Panc1 (cell line): Measurements from ENCODE around the gene ALDH18A1. TPM values are rescaled to one million over a fixed set of nuclear protein-coding genes. Genes with fewer than 3 reads are reported as not detected.

Experiments
- ATAC-seq: fragments of 200-7000 bp; cut with Tn5 transposase; 2 replicates; pipeline ENCODE4 v1.9.1; 2020; ENCODE audit warnings: mild to moderate bottlenecking, moderate library complexity
- BruUV-seq: library from RNA; stranded (reverse); fragments of 400-500 nt; replicated peaks from 2 replicates; lab custom pipeline; 2021; lab: Mats Ljungman, UMichigan
- CTCF ChIA-PET: fragments of 300-600 bp; sonication (Branson Sonifier 250); formaldehyde crosslinking; loops from one replicate; lab custom pipeline; 2022; ENCODE audit warnings: antibody characterized with exemption; lab: Charles Lee
- POLR2A ChIA-PET: fragments of 300-600 bp; sonication (Branson Sonifier 250); formaldehyde crosslinking; loops from one replicate; lab custom pipeline; 2022; ENCODE audit warnings: antibody characterized with exemption; lab: Charles Lee
- DNase-seq: peaks from one replicate; pipeline ENCODE4 v3.0.0-alpha.2; 2010; ENCODE audit warnings: low read depth, low spot score
- H3K27ac ChIP-seq: 2 replicates; pipeline ENCODE4 v1.5.1; 2011; ENCODE audit warnings: mild to moderate bottlenecking, low read length, inconsistent platforms
- H3K27me3 ChIP-seq: fragments of 200-500 bp; sonication (Bioruptor generic); 2 replicates; pipeline ENCODE4 v1.6.0; 2014; ENCODE audit warnings: low read length, inconsistent platforms; ENCODE audit not compliant: control insufficient read depth, insufficient read depth
- H3K36me3 ChIP-seq: fragments of 200-500 bp; sonication (Bioruptor generic); 2 replicates; pipeline ENCODE4 v1.5.1; 2014; ENCODE audit warnings: inconsistent platforms, mild to moderate bottlenecking, low read length, moderate library complexity; ENCODE audit not compliant: control insufficient read depth, insufficient read depth
- H3K4me1 ChIP-seq: 2 replicates; pipeline ENCODE4 v1.5.1; 2011; ENCODE audit warnings: inconsistent platforms, mild to moderate bottlenecking, low read length, moderate library complexity; ENCODE audit not compliant: control insufficient read depth, insufficient read depth
- H3K4me3 ChIP-seq, 2 experiments: 2 replicates each; pipeline ENCODE4 v1.5.1; 2011 to 2012; ENCODE audit warnings: low read depth in 2 of 2, low read length in 2 of 2, mild to moderate bottlenecking in 2 of 2, inconsistent platforms in 1 of 2, moderate library complexity in 1 of 2
- H3K9me3 ChIP-seq: fragments of 200-500 bp; sonication (Bioruptor generic); 2 replicates; pipeline ENCODE4 v1.5.1; 2014; ENCODE audit warnings: low read depth, mild to moderate bottlenecking, inconsistent platforms, low read length, moderate library complexity; ENCODE audit not compliant: control insufficient read depth, insufficient read depth
- POLR2AphosphoS5 ChIP-seq: IDR thresholded peaks from 2 replicates; pipeline ENCODE4 v1.6.1; 2012; ENCODE audit warnings: mild to moderate bottlenecking, low read depth, low read length, moderate library complexity
- REST ChIP-seq, 2 experiments: IDR thresholded peaks; 2 replicates each; pipeline ENCODE4 v1.6.1; 2011 to 2012; ENCODE audit warnings: low read depth in 2 of 2, control low read depth in 1 of 2, low read length in 1 of 2, mild to moderate bottlenecking in 1 of 2, moderate library complexity in 1 of 2; ENCODE audit not compliant: insufficient read depth in 1 of 2
- SIN3A ChIP-seq: IDR thresholded peaks from 2 replicates; pipeline ENCODE4 v1.6.1; 2012; ENCODE audit warnings: low read depth, mild to moderate bottlenecking, low read length, moderate library complexity, borderline replicate concordance; ENCODE audit not compliant: insufficient read depth
- TCF7L2 ChIP-seq: IDR thresholded peaks from 2 replicates; pipeline ENCODE4 v1.6.1; 2011; ENCODE audit warnings: mild to moderate bottlenecking, low read depth, low read length, inconsistent platforms
- in situ Hi-C: cut with HindIII; loops from 2 replicates; pipeline ENCODE4 v1.10.0; 2016; ENCODE audit warnings: low sequenced_read_pairs, low pct_unique_long_range_greater_than_20kb
- intact Hi-C: fragments of 100-400 bp; cut with micrococcal nuclease; formaldehyde crosslinking; loops from one replicate; pipeline ENCODE4 v1.10.0; 2022; ENCODE audit not compliant: unreplicated experiment
- total RNA-seq: library from RNA; stranded (reverse); gene quantifications from one replicate; pipeline ENCODE4 v1.2.1, GENCODE V29; 2021; ENCODE audit not compliant: unreplicated experiment
- TF ChIP-seq, protein P1 (sequence below): fragments of 450-650 bp; IDR thresholded peaks from 2 replicates; pipeline ENCODE4 v1.5.1; 2017; ENCODE audit warnings: mild to moderate bottlenecking

ALDH18A1 gene
- total RNA-seq, 1 experiment from 2014 or later: 68.0 TPM

- H3K27me3 ChIP-seq: no peaks in the 10 kb centered on the region; the same call in 1 of the 2 replicates
- intact Hi-C loops: no loop called here
- TF ChIP-seq POLR2AphosphoS5 (no peak), REST (IDR thresholded peaks at IDR 0.05; ENCODE audit: insufficient read depth in 1 of 2, low read depth in 2 of 2, low read length in 1 of 2) (no peak), SIN3A (no peak), TCF7L2 (no peak)
- TF ChIP-seq, protein P1, sequence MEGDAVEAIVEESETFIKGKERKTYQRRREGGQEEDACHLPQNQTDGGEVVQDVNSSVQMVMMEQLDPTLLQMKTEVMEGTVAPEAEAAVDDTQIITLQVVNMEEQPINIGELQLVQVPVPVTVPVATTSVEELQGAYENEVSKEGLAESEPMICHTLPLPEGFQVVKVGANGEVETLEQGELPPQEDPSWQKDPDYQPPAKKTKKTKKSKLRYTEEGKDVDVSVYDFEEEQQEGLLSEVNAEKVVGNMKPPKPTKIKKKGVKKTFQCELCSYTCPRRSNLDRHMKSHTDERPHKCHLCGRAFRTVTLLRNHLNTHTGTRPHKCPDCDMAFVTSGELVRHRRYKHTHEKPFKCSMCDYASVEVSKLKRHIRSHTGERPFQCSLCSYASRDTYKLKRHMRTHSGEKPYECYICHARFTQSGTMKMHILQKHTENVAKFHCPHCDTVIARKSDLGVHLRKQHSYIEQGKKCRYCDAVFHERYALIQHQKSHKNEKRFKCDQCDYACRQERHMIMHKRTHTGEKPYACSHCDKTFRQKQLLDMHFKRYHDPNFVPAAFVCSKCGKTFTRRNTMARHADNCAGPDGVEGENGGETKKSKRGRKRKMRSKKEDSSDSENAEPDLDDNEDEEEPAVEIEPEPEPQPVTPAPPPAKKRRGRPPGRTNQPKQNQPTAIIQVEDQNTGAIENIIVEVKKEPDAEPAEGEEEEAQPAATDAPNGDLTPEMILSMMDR: no peak
- no peak overlapping the region for H3K27ac ChIP-seq
- H3K4me3 ChIP-seq: no peak overlapping the region
- H3K4me1 ChIP-seq: no peaks in the 10 kb centered on the region
- POLR2A ChIA-PET: no interaction called here
- CTCF ChIA-PET: no interaction called here
- DNase-seq (no peak), ATAC-seq (peak; percentile 55; the same call in 1 of the 2 replicates)
- H3K36me3 ChIP-seq: no peaks in the 10 kb centered on the region
- no TSS peak for BruUV-seq
- in situ Hi-C loops: no loop called here
- H3K9me3 ChIP-seq: no peaks in the 10 kb centered on the region
Measured at GRCh38 chr10:95574649-95575365, 81.7 kb downstream of the ALDH18A1 start.

DNA sequence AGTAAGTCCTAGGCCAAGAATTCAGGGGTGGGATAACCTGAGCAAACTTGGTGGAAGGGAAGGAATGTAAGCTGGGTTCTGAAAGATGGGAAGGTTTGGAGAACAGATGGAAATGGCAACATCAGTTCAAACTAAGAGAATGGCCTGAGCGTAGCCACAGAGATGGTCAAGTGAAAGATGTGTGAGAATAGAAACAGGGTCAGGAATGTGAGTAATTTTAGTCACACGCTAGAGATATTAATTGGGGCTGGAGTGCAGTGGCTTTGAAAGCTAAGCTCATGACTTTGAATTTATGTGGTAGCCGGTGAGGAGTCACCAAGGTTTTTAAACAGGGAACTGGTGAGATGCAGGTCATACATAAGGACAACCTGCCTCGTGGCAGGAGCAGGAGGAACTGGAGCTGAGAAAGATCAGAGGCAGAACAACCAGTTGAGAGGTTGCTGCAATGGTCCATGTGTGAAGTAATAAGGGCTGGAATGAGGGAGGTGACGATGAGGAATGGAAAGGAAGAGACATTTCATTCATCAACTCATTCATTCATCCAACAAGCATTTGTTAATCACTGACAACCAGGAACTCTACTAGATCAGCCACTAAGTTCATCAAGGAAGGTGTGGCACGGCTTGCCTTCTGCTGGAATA lies 82.4 kb downstream of the ALDH18A1 start:
- ATAC-seq (no peak), DNase-seq (no peak)
- intact Hi-C loops: no loop called here
- H3K27me3 ChIP-seq: no peaks in the 10 kb centered on the region; the same call in 1 of the 2 replicates
- ChIA-PET CTCF (no interaction called here), POLR2A (no interaction called here)
- no peaks in the 10 kb centered on the region for H3K36me3 ChIP-seq
- no peak overlapping the region for H3K4me3 ChIP-seq
- BruUV-seq: no TSS peak
- in situ Hi-C loops: no loop called here
- H3K4me1 ChIP-seq: no peaks in the 10 kb centered on the region
- no peaks in the 10 kb centered on the region for H3K9me3 ChIP-seq
- no peak overlapping the region for H3K27ac ChIP-seq
- TF ChIP-seq SIN3A (no peak), REST (IDR thresholded peaks at IDR 0.05; ENCODE audit: insufficient read depth in 1 of 2, low read depth in 2 of 2, low read length in 1 of 2) (no peak), POLR2AphosphoS5 (no peak), TCF7L2 (no peak)
- TF ChIP-seq, protein P1: no peak
